Heart left ventricle (tissue), 13 donors: ENCODE data around the gene MEX3A.

Experiments used
- POLR2A ChIP-seq, 2 donors: fragments of 450-650 bp; IDR thresholded peaks; one replicate each; pipeline ENCODE4 v1.6.1; 2017; ENCODE audit warnings: antibody characterized with exemption in 2 of 2, mild to moderate bottlenecking in 2 of 2, moderate library complexity in 2 of 2
- TF ChIP-seq, protein P1 (sequence below), 12 donors: fragments of 200-600 bp; sonication (generic) in 4 of 12; IDR thresholded peaks; one replicate each; pipeline versions ENCODE4 v1.5.0 to v1.8.0; 2018 to 2022; ENCODE audit warnings: antibody characterized with exemption in 12 of 12, mild to moderate bottlenecking in 5 of 12
- donor health status: ischemic (EF 13 %, LVEDD 7.1; RV severe dilation, severe dysfunction).
- donor health status: DM: no; HTN: yes; CAD: no.
- donor health status: DM: no; HTN: no; CAD: no.
- donor health status: ischemic (EF 25% LVEDD 6.9; RV normal size, moderate dysfunction).
- donor health status: ischemic (EF 25% LVEDD 5.7; RV mildly dilated, moderate dysfunction).
- donor health status: ischemic (EF 35%, LVEDD 5.7; RV mildly dilated, moderate dysfunction).
- donor health status: nonischemic (EF 11% LVEDD 7.7; RV severe dilation, severe dysfunction).
- donor health status: DM: yes; HTN: yes; CAD: no.
- donor health status: PGD.
- donor health status: ischemic (EF 29% LVEDD 5.4; RV normal size, mild dysfunction).
- donor health status: nonischemic (EF 23%, LVEDD 6.1; RV moderate dilation, normal function).

- TF ChIP-seq POLR2A (IDR thresholded peaks at IDR 0.05) = no peak
- TF ChIP-seq, protein P1, sequence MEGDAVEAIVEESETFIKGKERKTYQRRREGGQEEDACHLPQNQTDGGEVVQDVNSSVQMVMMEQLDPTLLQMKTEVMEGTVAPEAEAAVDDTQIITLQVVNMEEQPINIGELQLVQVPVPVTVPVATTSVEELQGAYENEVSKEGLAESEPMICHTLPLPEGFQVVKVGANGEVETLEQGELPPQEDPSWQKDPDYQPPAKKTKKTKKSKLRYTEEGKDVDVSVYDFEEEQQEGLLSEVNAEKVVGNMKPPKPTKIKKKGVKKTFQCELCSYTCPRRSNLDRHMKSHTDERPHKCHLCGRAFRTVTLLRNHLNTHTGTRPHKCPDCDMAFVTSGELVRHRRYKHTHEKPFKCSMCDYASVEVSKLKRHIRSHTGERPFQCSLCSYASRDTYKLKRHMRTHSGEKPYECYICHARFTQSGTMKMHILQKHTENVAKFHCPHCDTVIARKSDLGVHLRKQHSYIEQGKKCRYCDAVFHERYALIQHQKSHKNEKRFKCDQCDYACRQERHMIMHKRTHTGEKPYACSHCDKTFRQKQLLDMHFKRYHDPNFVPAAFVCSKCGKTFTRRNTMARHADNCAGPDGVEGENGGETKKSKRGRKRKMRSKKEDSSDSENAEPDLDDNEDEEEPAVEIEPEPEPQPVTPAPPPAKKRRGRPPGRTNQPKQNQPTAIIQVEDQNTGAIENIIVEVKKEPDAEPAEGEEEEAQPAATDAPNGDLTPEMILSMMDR (IDR thresholded peaks at IDR 0.05) = no peak
Measured at GRCh38 chr1:156073110-156073687, 9.1 kb downstream of the MEX3A start.
